OCI-LY1 (cell line): ENCODE measurements around the gene FREY1.

Source experiments
- H2AFZ ChIP-seq: fragments of 200-600 bp; sonication (generic), shearing (Covaris generic); 2 replicates; pipeline ENCODE4 v1.6.0; 2014; ENCODE audit warnings: antibody characterized with exemption, mild to moderate bottlenecking, low read length
- H3F3A ChIP-seq: fragments of 200-600 bp; sonication (generic), shearing (Covaris generic); 2 replicates; pipeline ENCODE4 v1.6.0; 2014; ENCODE audit warnings: mild to moderate bottlenecking, antibody characterized with exemption, low read length, moderate library complexity; ENCODE audit not compliant: insufficient read depth
- H3K27ac ChIP-seq: fragments of 200-600 bp; sonication (generic); 2 replicates; pipeline ENCODE4 v1.5.1; 2014; ENCODE audit warnings: low read length, mixed run types, mild to moderate bottlenecking, low read depth; ENCODE audit not compliant: poor library complexity, severe bottlenecking
- H3K27me3 ChIP-seq: fragments of 200-600 bp; sonication (generic); 2 replicates; pipeline ENCODE4 v1.6.0; 2014; ENCODE audit warnings: antibody characterized with exemption, mild to moderate bottlenecking, low read length, moderate library complexity; ENCODE audit not compliant: insufficient read depth
- H3K36me3 ChIP-seq: fragments of 200-600 bp; sonication (generic); 2 replicates; pipeline ENCODE4 v1.6.1; 2014; ENCODE audit warnings: mild to moderate bottlenecking, antibody characterized with exemption, low read length, moderate library complexity, mixed read lengths; ENCODE audit not compliant: insufficient read depth
- H3K4me1 ChIP-seq: fragments of 200-600 bp; sonication (generic); 2 replicates; pipeline ENCODE4 v1.5.1; 2014; ENCODE audit warnings: mild to moderate bottlenecking, low read length, moderate library complexity; ENCODE audit not compliant: insufficient read depth, severe bottlenecking
- H3K4me2 ChIP-seq: fragments of 200-600 bp; sonication (generic), shearing (Covaris generic); 2 replicates; pipeline ENCODE4 v1.6.1; 2014; ENCODE audit warnings: low read length
- H3K4me3 ChIP-seq: fragments of 200-600 bp; sonication (generic); 2 replicates; pipeline ENCODE4 v1.5.1; 2014; ENCODE audit warnings: low read length, low read depth, mild to moderate bottlenecking, mixed read lengths; ENCODE audit not compliant: poor library complexity, severe bottlenecking
- H3K79me2 ChIP-seq: fragments of 200-600 bp; shearing (Covaris generic); 2 replicates; pipeline ENCODE4 v1.6.1; 2016; ENCODE audit warnings: mixed run types, low read length, mixed read lengths; ENCODE audit not compliant: insufficient read depth
- H3K9ac ChIP-seq: fragments of 200-600 bp; sonication (generic), shearing (Covaris generic); 2 replicates; pipeline ENCODE4 v1.6.1; 2014; ENCODE audit warnings: mild to moderate bottlenecking, low read length, mixed read lengths
- H3K9me2 ChIP-seq: fragments of 200-600 bp; sonication (generic), shearing (Covaris generic); 2 replicates; pipeline ENCODE4 v1.6.1; 2014; ENCODE audit warnings: low read depth, mild to moderate bottlenecking, low read length, mixed read lengths
- H3K9me3 ChIP-seq: fragments of 200-600 bp; shearing (Covaris generic); 2 replicates; pipeline ENCODE4 v1.6.1; 2014; ENCODE audit warnings: low read length, mixed read lengths
- H4K20me1 ChIP-seq: fragments of 200-600 bp; sonication (generic), shearing (Covaris generic); 2 replicates; pipeline ENCODE4 v1.6.0; 2016; ENCODE audit warnings: mild to moderate bottlenecking, low read length; ENCODE audit not compliant: insufficient read depth
- CTCF ChIP-seq: fragments of 200-600 bp; sonication (generic), shearing (Covaris generic); IDR thresholded peaks from 2 replicates; pipeline ENCODE4 v1.5.1; 2017; ENCODE audit warnings: mild to moderate bottlenecking, antibody characterized with exemption, low read length, moderate library complexity, mixed read lengths
- EZH2 ChIP-seq: fragments of 200-600 bp; sonication (generic), shearing (Covaris generic); IDR thresholded peaks from 2 replicates; pipeline ENCODE4 v1.8.0; 2017; ENCODE audit warnings: borderline replicate concordance, mixed run types, mild to moderate bottlenecking, antibody characterized with exemption, low read length, moderate library complexity, mixed read lengths

The FREY1 gene

GRCh38 chr11:45906965-45907611, at the start of gene FREY1:
TSS of gene FREY1 (minus strand) at chr11:45907271. CDS start at chr11:45907245, 26 bp downstream.
- no peak within 1 kb of the TSS for H3K9ac ChIP-seq
- H4K20me1 ChIP-seq: no peaks in the 10 kb centered on the region

GRCh38 chr11:45949992-45950407, 42.9 kb upstream of the FREY1 start:
- Histone ChIP-seq H3K4me2 (no peak overlapping the region), H3K9me2 (no peaks in the 10 kb centered on the region), H3K4me1 (no peaks in the 10 kb centered on the region), H2AFZ (no peak overlapping the region), H3F3A (no peaks in the 10 kb centered on the region), H3K9me3 (no peaks in the 10 kb centered on the region), H3K27me3 (no peaks in the 10 kb centered on the region), H3K27ac (no peak overlapping the region), H4K20me1 (no peaks in the 10 kb centered on the region), H3K9ac (no peak overlapping the region), H3K4me3 (no peak overlapping the region), H3K79me2 (no peaks in the 10 kb centered on the region), H3K36me3 (peaks cover 48% of the 10 kb centered on the region)
- TF ChIP-seq EZH2 (no peak), CTCF (no peak)

More at GRCh38 chr11:45906965-45907611, at the start of gene FREY1:
- Histone ChIP-seq H3K27ac (no peak within 1 kb of the TSS), H3K36me3 (peaks cover 22% of the 10 kb centered on the region), H3K9me3 (no peaks in the 10 kb centered on the region), H2AFZ (no peak within 1 kb of the TSS), H3F3A (no peaks in the 10 kb centered on the region), H3K4me3 (no peak within 1 kb of the TSS), H3K4me1 (peaks cover 8% of the 10 kb centered on the region), H3K4me2 (no peak within 1 kb of the TSS), H3K27me3 (peaks cover 4% of the 10 kb centered on the region; the same call in 1 of the 2 replicates), H3K9me2 (no peaks in the 10 kb centered on the region), H3K79me2 (no peaks in the 10 kb centered on the region)
- TF ChIP-seq CTCF: no peak
- no peak for TF ChIP-seq EZH2

- H4K20me1 ChIP-seq: no peaks in the 10 kb centered on the region
- TF ChIP-seq EZH2 (no peak), CTCF (no peak)
- H3K4me3 ChIP-seq: no peak overlapping the region
- H3K79me2 ChIP-seq: no peaks in the 10 kb centered on the region
- no peaks in the 10 kb centered on the region for H3K4me1 ChIP-seq
- no peaks in the 10 kb centered on the region for H3K27me3 ChIP-seq
- peaks cover 56% of the 10 kb centered on the region for H3K36me3 ChIP-seq
- no peak overlapping the region for H3K9ac ChIP-seq
- H3F3A ChIP-seq: no peaks in the 10 kb centered on the region
- H3K4me2 ChIP-seq: no peak overlapping the region
- no peaks in the 10 kb centered on the region for H3K9me2 ChIP-seq
- H2AFZ ChIP-seq: no peak overlapping the region
- no peaks in the 10 kb centered on the region for H3K9me3 ChIP-seq
- H3K27ac ChIP-seq: no peak overlapping the region
Observed at GRCh38 chr11:45948356-45948755, 41.3 kb upstream of the FREY1 start.
